Gastroesophageal sphincter (tissue), 4 donors: Measurements from ENCODE around the gene KIAA0825. TPM values are rescaled to one million over a fixed set of nuclear protein-coding genes. Genes with fewer than 3 reads are reported as not detected.

ENCODE experiments used
- ATAC-seq: fragments of 150-250 bp; one replicate; pipeline ENCODE4 v1.9.1; 2016; ENCODE audit warnings: mild to moderate bottlenecking, moderate library complexity
- H3K27ac ChIP-seq, 4 donors: fragments of 200-600 bp; sonication (generic) in 3 of 4; 1 replicate in 3 of 4; 2 replicates in 1 of 4; pipeline ENCODE4 v1.5.1; 2016 to 2019
- H3K27me3 ChIP-seq: fragments of 200-600 bp; sonication (generic); one replicate; pipeline ENCODE4 v1.5.1; 2019
- H3K36me3 ChIP-seq, 2 donors: fragments of 200-600 bp; sonication (generic); one replicate each; pipeline ENCODE4 v1.5.1; 2019; ENCODE audit warnings: control low read depth in 1 of 2
- H3K4me1 ChIP-seq, 3 donors: fragments of 200-600 bp; sonication (generic); 1 replicate in 2 of 3; 2 replicates in 1 of 3; pipeline ENCODE4 v1.5.1; 2016 to 2019; ENCODE audit warnings: control low read depth in 2 of 3
- H3K4me3 ChIP-seq, 2 donors: fragments of 200-600 bp; sonication (generic); one replicate each; pipeline ENCODE4 v1.5.1; 2019; ENCODE audit warnings: mild to moderate bottlenecking in 1 of 2, moderate library complexity in 1 of 2
- H3K9me3 ChIP-seq, 3 donors: fragments of 200-600 bp; sonication (generic); one replicate each; pipeline ENCODE4 v1.5.1; 2017 to 2019; ENCODE audit warnings: control low read depth in 2 of 3
- EP300 ChIP-seq: sonication (generic); formaldehyde crosslinking; IDR thresholded peaks from one replicate; pipeline ENCODE4 v1.6.1; 2017; ENCODE audit warnings: antibody characterized with exemption, mild to moderate bottlenecking
- POLR2A ChIP-seq, 2 donors: fragments of 450-650 bp; IDR thresholded peaks; one replicate each; pipeline ENCODE4 v1.6.1; 2017; ENCODE audit warnings: antibody characterized with exemption in 2 of 2, mild to moderate bottlenecking in 2 of 2, moderate library complexity in 1 of 2
- POLR2AphosphoS5 ChIP-seq: sonication (generic); formaldehyde crosslinking; IDR thresholded peaks from one replicate; pipeline ENCODE4 v1.6.1; 2017; ENCODE audit warnings: antibody characterized with exemption
- WGBS, 2 donors: methylation state at CpG; one replicate each; pipeline ENCODE4 v1.1.5; 2018; ENCODE audit warnings: low coverage in 1 of 2; 5-methylcytosine and 5-hydroxymethylcytosine counted together
- total RNA-seq, 4 donors: library from RNA; depleted of rRNA; stranded (reverse); fragments of >200 nt; gene quantifications; one replicate each; pipeline ENCODE4 v1.1.0, GENCODE V29; 2016
- TF ChIP-seq, protein P1 (sequence below), 4 experiments: fragments of 200-600 bp in 2 of 4; fragments of 450-650 bp in 2 of 4; sonication (generic) in 1 of 4; IDR thresholded peaks; one replicate each; pipeline ENCODE4 v1.5.1; 2017 to 2019; ENCODE audit warnings: antibody characterized with exemption in 4 of 4, mild to moderate bottlenecking in 2 of 4, moderate library complexity in 2 of 4

KIAA0825 gene, protein sequence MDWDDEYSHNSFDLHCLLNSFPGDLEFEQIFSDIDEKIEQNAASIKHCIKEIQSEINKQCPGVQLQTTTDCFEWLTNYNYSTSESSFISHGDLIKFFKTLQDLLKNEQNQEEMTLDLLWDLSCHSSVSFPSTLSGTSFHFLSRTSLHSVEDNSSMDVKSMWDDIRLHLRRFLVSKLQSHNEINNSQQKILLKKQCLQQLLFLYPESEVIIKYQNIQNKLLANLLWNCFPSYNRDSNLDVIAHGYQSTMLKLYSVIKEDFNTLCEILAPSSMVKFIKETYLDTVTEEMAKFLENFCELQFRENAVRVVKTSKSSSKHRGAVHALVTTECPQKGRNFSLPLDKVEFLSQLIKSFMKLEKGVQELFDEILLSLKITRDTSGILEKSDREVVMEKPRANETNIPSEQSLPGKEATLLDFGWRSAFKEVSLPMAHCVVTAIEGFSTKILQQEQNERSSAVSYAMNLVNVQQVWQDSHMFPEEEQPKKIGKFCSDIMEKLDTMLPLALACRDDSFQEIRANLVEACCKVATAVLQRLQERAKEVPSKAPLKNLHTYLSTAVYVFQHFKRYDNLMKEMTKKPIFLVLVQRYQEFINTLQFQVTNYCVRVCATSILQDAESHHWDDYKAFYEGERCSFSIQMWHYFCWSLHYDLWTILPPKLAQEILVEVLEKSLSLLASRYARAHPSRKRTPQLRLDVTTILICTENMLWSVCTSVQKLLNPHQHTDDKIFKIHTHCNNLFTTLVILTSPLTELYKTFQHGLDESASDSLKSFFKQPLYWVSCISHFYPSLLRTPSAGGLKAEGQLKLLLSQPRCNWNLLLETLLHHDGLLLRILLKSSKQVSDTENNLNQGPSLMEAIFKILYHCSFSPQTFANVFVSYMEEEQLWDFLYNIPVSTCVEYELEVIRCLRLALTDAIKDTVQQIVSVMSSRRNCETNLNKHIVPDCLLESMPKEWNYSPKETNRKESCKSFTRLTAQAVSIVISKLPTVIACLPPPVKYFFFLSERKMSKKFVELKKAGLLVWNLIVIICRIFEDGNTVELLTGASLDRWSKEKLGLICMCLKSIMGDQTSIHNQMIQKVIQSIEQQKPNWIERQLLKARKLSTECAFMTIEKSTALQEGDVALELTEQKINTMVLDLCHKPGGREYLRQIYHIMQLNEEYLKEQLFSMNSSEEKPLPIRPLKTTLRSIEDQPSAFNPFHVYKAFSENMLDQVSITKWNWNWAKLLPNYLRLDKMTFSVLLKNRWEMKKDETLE (N-terminal part only)
- total RNA-seq = 1 to 10 TPM; 3.0 to 7.9 (median 4.8) TPM

DNA sequence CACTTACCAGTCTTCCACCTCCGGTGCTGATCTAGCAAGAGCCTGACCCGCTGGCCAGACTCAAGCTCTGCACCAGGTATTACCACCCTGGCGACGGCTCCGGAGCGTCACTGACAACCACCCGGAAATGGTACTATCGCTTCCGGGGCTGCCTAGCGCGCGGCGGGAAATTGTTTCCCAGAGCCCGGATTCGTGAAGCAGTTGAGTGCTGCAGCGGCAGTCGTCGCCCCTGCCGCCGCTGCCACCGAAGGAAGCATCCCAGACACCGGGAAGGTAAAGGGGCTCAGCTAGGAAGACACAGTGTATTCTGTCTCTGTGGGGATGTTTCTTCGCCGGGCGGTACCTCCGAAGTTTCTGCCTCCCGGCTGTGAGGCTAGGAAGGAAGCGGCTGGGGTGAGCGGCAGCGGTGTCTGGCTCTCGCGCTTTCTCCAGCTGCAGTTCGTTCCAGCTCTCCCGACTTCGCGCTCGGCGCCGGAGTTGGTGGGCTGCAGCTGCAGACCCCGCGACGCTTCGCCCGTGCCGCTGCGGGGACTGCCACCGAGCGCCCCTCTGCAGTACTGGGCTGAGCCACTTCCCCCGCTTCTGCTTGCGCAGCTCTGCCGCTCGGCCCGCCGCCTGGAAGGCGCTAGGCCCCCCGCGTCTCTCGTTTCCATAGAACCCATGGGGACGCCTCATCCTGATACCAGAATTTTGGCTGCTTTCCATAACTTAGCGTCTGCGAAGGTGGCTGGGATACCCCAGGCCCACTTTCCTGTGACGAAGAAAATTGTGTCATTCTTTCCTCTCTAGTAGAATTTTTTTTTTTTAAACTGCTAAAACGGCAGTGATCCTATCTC is at the start of gene KIAA0825, which contains the start of gene SLF1:
KIAA0825 (minus strand) TSS at position 112 of the 836 bp plus-strand sequence. CDS start 81,478 bp downstream, outside the sequence.
SLF1 (plus strand) TSS at position 177 of the 836 bp plus-strand sequence. CDS start 10,142 bp downstream, outside the sequence.
- peak within 1 kb of the TSS; percentile 68 for H3K4me3 ChIP-seq
- WGBS, 2 donors = 0% methylated on average over 5 to 12 of the region's 63 CpGs
- H3K36me3 ChIP-seq = no peaks in the 10 kb centered on the region
- ATAC-seq = peak; percentile 96
- peak within 1 kb of the TSS; percentile 21 to 80 (median 77) for H3K27ac ChIP-seq
- no peaks in the 10 kb centered on the region for H3K27me3 ChIP-seq
- TF ChIP-seq POLR2A (IDR thresholded peaks at IDR 0.05) (no peak), EP300 (no peak), POLR2AphosphoS5 (peak; percentile 61)
- TF ChIP-seq, protein P1, sequence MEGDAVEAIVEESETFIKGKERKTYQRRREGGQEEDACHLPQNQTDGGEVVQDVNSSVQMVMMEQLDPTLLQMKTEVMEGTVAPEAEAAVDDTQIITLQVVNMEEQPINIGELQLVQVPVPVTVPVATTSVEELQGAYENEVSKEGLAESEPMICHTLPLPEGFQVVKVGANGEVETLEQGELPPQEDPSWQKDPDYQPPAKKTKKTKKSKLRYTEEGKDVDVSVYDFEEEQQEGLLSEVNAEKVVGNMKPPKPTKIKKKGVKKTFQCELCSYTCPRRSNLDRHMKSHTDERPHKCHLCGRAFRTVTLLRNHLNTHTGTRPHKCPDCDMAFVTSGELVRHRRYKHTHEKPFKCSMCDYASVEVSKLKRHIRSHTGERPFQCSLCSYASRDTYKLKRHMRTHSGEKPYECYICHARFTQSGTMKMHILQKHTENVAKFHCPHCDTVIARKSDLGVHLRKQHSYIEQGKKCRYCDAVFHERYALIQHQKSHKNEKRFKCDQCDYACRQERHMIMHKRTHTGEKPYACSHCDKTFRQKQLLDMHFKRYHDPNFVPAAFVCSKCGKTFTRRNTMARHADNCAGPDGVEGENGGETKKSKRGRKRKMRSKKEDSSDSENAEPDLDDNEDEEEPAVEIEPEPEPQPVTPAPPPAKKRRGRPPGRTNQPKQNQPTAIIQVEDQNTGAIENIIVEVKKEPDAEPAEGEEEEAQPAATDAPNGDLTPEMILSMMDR (IDR thresholded peaks at IDR 0.05) = no peak
- no peaks in the 10 kb centered on the region for H3K9me3 ChIP-seq
- peaks cover 0 to 22% (median 3%) of the 10 kb centered on the region in 3 donors for H3K4me1 ChIP-seq

DNA sequence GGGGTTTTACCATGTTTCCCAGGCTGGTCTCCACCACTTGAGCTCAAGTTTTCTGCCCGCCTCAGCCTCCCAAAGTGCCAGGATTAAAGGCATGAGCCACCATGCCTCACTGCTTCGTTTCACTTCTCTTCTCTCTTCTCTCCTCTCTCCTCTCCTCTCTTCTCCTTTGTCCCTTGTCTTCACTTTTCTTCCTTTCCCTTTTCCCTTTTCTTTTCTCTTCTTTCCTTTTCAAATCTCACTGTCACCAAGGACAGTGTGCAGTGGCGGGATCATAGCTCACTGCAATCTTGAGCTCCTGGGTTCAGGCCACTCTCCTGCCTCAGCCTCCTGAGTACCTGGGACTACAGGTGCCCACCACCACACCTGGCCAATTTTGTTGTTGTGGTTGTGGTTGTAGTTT is 49.5 kb upstream of the KIAA0825 start:
- Histone ChIP-seq H3K4me3 (no peak overlapping the region), H3K36me3 (peaks cover 0 to 41% of the 10 kb centered on the region in 2 donors), H3K27me3 (no peaks in the 10 kb centered on the region), H3K9me3 (no peaks in the 10 kb centered on the region), H3K4me1 (no peaks in the 10 kb centered on the region), H3K27ac (no peak overlapping the region)
- WGBS, 2 donors = 88 to 100% methylated on average over 2 of the region's 3 CpGs
- TF ChIP-seq, protein P1 (IDR thresholded peaks at IDR 0.05) = no peak
- TF ChIP-seq POLR2A (IDR thresholded peaks at IDR 0.05) = no peak
- TF ChIP-seq POLR2AphosphoS5 = no peak
- no peak for TF ChIP-seq EP300
- no peak for ATAC-seq

DNA sequence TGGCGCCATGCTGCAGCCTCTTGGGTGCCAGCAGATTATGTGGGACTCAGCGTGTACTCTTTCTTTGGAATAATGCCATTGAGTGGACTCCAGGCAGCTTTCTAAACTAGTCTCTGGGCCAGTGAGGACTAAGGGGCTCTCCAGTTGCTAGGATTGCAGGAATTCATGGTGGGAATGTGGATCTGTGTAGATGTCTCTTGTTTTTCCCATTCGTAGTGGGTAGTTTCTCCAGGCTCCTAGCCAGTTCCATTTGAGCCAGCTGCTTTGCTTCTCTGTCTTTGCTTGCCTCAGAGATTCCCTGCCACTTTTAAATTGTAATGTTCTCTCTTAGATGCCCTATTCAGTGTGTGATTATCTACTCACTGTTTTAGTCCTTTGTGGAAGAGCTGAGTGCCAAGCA is 42.7 kb upstream of the KIAA0825 start:
- no peak overlapping the region for H3K4me3 ChIP-seq
- TF ChIP-seq POLR2A (IDR thresholded peaks at IDR 0.05) (no peak), POLR2AphosphoS5 (no peak), EP300 (no peak)
- TF ChIP-seq, protein P1 (IDR thresholded peaks at IDR 0.05) = no peak
- H3K4me1 ChIP-seq = no peaks in the 10 kb centered on the region
- no peak for ATAC-seq
- H3K27ac ChIP-seq = no peak overlapping the region
- H3K27me3 ChIP-seq = no peaks in the 10 kb centered on the region
- peaks cover 0 to 14% (median 0%) of the 10 kb centered on the region in 3 donors for H3K9me3 ChIP-seq
- 64 to 66% methylated on average over 1 to 3 of the region's 3 CpGs for WGBS, 2 donors
- H3K36me3 ChIP-seq = peaks cover 0 to 55% of the 10 kb centered on the region in 2 donors

GRCh38 chr5:94660506-94660905 is 42.1 kb upstream of the KIAA0825 start:
- TF ChIP-seq, protein P1 (IDR thresholded peaks at IDR 0.05) = no peak
- no peak for TF ChIP-seq POLR2A (IDR thresholded peaks at IDR 0.05)
- TF ChIP-seq POLR2AphosphoS5 = no peak
- no peak for TF ChIP-seq EP300
- no CpG with 5 or more reads among the region's 8 CpGs for WGBS, 2 donors
- Histone ChIP-seq H3K36me3 (peaks cover 0 to 54% of the 10 kb centered on the region in 2 donors), H3K9me3 (peaks cover 0 to 17% (median 0%) of the 10 kb centered on the region in 3 donors), H3K27ac (no peak overlapping the region), H3K4me3 (no peak overlapping the region), H3K27me3 (no peaks in the 10 kb centered on the region), H3K4me1 (no peaks in the 10 kb centered on the region)
- ATAC-seq = no peak
